Fibroblast of mammary gland (primary cell): ENCODE results near the gene RGS16.

Source experiments
- DNase-seq: peaks from one replicate; pipeline ENCODE4 v3.0.0-alpha.2; 2010; ENCODE audit warnings: low read depth
- H3K4me3 ChIP-seq: 2 replicates; pipeline ENCODE4 v1.5.1; 2011; ENCODE audit warnings: low read depth, mild to moderate bottlenecking, low read length, moderate library complexity; ENCODE audit not compliant: control insufficient read depth
- TF ChIP-seq, protein P1 (sequence below): conservative IDR thresholded peaks from 2 replicates; pipeline ENCODE4 v1.5.1; 2011; ENCODE audit warnings: low read depth, low read length, inconsistent platforms; ENCODE audit not compliant: control insufficient read depth, insufficient read depth

Gene RGS16

DNA sequence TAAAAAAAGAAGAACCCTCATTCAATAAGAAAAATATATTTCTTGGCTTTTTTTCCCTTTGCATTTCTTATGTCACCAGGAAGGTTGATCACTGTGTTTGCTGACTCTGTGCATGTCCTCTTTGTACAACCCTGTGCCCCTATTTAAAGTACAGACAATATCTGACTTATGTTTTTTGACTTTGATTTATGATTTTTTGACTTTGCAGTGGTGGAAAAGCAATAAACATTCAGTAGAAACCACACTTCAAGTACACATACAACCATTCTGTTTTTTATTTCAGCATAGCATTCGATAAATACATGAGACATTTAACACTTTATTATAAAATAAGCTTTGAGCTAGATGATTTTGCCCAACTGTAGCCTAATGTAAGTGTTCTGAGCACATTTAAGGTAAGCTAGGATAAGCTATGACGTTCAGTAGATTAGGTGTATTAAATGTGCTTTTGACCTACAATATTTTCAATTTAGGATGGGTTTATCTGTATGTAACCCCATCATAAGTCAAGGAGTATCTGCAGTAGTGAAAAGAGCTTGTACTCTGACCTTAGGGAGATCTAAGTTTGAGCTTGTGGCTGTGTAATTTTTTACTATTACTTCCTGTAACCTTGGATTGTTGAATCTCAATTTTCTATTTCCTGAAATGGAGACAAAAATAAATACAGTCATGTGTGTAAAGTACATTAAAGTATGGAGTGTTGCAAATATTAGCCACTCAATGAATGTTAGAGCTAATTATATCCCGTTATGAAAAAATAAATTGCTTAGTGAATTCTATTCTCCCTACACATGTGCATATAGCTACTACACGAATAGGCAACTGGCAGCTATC, 16.3 kb downstream of the RGS16 start:
- DNase-seq = no peak
- TF ChIP-seq, protein P1, sequence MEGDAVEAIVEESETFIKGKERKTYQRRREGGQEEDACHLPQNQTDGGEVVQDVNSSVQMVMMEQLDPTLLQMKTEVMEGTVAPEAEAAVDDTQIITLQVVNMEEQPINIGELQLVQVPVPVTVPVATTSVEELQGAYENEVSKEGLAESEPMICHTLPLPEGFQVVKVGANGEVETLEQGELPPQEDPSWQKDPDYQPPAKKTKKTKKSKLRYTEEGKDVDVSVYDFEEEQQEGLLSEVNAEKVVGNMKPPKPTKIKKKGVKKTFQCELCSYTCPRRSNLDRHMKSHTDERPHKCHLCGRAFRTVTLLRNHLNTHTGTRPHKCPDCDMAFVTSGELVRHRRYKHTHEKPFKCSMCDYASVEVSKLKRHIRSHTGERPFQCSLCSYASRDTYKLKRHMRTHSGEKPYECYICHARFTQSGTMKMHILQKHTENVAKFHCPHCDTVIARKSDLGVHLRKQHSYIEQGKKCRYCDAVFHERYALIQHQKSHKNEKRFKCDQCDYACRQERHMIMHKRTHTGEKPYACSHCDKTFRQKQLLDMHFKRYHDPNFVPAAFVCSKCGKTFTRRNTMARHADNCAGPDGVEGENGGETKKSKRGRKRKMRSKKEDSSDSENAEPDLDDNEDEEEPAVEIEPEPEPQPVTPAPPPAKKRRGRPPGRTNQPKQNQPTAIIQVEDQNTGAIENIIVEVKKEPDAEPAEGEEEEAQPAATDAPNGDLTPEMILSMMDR = no peak
- H3K4me3 ChIP-seq = peak overlapping the region; percentile 90

DNA sequence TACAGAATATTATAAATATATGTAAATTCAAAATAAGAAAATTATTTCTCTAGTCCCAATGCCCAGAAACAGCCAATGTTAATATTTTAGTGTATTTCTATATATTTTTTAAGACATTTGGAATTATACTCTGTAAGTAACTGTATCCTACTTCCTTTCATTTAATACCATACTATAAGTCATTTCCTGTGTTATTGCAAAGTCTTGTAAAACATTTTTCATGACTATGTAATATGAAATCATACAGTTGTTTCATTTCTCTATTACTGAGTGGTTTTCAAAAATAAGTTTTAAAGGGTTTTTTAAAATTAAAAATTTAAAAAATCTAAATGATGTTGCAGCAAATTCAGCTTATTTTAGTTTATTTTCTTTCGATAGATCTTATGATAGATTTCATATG, 17.1 kb downstream of the RGS16 start:
- no peak for DNase-seq
- TF ChIP-seq, protein P1 = no peak
- H3K4me3 ChIP-seq = no peak overlapping the region

DNA sequence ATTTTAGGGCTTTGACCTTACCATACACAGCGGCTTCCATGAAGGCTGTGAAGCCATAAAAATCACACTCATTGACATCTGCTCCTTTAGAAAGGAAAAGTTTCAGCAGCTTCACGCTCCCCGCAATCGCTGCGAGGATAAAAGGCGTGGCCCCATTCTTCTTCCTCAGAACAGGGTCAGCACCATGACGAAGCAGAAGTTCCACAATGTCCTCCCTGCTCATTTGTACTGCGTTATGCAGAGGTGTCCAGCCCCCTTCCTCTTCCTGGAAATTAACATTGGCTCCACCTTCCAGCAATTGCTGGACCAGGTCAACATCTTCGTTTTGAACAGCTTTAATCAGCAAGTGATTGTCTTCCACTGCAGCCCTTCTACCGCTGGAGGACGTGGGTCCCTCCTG, 17.8 kb downstream of the RGS16 start:
- no peak for DNase-seq
- TF ChIP-seq, protein P1 = no peak
- H3K4me3 ChIP-seq = no peak overlapping the region

DNA sequence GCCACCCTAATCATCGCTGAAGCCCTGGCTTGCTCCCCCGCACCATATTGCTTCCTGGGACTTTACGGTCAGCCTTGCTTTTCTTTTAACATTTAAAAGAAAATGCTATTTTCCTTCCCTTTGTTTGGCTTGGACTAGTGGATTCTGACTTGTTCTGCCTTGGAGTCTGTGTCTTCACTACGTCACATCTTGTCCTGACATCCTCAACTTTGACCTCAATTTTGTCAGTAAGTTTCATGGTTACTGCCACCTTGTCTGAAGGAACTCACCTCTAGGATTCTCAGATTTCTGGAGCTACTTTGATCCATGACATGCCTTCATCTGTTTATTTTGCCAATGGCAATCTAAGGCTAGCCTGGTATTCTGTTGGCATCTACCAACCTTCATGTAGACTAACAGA, 19.4 kb downstream of the RGS16 start:
- no peak for DNase-seq

DNA sequence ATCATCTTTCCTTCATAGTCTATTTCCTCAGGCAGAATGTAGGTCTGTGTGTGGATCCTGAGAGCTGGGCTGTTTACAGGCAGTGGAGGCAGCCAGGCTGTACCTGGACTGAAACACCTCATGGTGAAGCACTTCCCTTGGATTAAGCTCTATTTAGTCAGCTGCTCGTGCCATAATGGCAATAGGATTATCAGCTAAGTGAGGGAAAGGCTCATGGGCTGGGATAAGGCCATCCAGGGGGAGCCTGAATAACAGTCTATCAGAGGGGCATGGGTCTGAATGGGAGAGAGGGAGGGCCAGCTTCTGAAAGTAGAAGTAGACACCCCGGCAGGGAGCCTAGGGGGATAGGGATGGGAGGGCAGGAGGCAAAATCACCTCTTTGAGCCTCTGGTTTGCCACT, 23.5 kb downstream of the RGS16 start:
- H3K4me3 ChIP-seq = no peak overlapping the region
- no peak for DNase-seq
- TF ChIP-seq, protein P1 = no peak

More for the DNA sequence above, 19.4 kb downstream of the RGS16 start:
- H3K4me3 ChIP-seq = no peak overlapping the region
- TF ChIP-seq, protein P1 = no peak

DNA sequence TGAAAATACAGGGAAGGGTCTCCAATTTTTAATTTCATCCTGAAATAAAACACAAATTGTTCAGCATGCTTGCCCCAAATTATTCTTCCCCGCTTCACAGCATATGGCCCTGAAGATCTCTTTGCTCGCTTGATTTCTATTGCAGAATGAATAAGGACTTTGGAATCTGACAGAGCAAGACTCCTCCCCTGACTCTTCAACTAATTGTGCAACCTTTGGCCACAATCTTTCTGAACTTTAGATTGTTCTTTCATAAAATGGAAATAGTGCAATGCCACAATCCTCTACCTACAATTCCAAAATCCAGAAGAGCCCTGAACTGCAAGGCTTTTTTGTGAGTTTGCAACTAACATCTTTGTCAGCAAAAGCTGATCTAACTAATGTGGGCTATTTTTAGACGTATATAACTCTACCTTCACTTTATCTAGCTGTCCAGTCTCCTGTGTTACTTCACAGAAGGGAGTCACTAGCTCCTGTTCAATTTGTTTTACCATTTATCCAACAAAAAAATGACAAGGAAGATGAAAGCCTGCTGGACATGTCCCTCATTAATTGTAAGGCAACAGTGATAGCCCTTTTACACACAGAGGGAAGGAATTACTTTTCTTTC, 28.5 kb downstream of the RGS16 start:
- peak; percentile 79 for DNase-seq
- TF ChIP-seq, protein P1 = no peak
- H3K4me3 ChIP-seq = no peak overlapping the region

DNA sequence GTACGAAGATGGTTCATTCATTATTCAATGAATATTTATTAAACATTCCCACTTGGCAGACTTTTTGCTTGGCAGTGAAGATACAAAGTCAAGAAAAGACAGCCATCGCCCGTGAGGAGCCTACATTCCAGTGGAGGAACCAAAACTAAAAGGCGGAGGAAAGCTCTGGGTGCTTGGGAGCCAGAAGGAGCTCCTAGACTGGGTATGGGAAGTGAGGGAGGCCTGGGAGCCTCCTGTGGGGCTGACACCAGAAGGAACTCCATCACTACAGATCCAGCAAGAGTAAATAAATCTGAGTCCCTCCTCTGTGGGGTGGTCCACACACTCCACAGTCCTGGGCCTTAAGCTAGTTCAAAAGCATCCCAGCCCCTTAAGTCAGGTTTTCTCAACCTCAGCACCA, 30.0 kb downstream of the RGS16 start:
- DNase-seq = no peak
- TF ChIP-seq, protein P1 = no peak
- H3K4me3 ChIP-seq = no peak overlapping the region
